Stimulated activated CD8-positive, alpha-beta memory T cell treated with anti-CD3 and anti-CD28 coated beads, Interleukin-4, amount 100 ng/mL, for 1 hour (primary cell): ENCODE results near the gene APOH.
A peak's percentile ranks its signal among the peaks of the same experiment; 100 is the strongest.

Source experiments
- DNase-seq, 2 donors: peaks; one replicate each; pipeline ENCODE4 v3.0.0-alpha.2; 2020; ENCODE audit warnings: low read depth in 2 of 2, low spot score in 1 of 2

APOH gene

DNA sequence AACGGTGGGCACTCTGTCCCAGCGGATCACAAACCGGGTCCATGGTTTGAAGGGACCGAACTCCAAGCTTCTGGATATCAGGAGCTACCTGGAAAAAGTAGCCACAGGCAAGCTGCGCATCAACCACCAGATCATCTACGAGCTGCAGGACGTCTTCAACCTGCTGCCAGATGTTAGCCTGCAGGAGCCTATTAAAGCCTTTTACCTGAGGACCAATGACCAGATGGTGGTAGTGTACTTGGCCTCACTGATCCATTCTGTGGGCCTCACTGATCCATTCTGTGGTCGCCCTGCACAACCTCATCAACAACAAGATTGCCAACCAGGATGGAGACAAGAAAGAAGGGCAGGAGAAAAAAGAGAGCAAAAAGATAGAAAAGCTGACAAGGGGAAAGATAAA, 31.0 kb downstream of the APOH start:
- DNase-seq, result no peak

DNA sequence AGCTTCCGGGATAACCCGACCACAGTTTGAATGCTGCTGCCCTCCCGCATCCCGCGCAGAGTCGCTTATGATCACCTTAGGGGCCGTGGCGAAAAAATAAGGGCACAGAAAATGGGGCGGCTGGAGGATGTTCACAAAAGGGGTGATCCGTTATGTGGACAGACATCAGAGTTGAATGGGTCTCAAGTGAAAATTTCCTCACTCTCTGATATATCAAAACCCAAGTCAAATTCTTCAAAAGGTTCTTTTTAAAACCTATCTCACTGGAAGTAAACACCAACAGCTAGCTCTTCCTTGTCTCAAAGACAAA, 36.9 kb downstream of the APOH start:
- no peak for DNase-seq

DNA sequence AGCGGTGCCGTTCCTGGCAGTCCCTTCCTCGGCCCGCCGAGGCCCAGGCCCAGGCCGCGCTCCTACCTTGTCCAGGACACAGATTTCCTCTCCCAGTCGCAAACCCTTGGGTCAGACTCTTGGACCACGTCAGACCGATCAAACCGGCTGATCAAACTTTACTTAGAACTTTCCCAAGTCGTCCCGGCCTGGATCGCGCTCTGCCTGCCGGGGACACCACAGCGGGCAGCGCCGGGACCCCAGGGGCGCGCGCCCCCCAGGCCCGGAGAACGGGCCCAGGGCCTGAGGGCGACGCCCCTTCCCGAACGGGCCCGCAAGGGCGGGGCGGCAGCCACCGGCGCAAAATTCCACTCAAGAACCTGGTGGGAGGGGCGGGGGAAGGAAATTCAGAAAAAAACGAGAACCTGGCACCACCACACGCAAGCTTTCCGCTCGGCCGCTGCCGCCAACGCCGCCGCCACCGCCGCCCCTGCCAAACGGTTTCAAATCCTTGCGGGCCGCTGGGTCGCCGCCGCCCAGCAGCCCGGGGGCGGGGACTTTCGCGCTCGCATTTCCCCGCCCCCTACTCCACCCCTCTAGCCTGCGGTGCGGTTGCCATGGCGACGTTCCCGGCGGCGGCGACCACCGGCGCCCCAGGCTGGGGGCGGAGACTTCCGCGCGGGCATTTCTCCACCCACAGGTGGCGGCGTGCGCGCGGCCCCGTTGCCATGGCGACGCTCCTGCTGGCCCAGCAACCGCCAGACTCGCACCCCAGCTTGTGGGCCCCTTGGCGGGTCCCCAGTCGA, 37.4 kb downstream of the APOH start, which contains the start of gene CEP112:
Gene CEP112, minus strand, starts transcription at position 541 of the 785 bp plus-strand sequence.
- peak; percentile 83 to 84 for DNase-seq

DNA sequence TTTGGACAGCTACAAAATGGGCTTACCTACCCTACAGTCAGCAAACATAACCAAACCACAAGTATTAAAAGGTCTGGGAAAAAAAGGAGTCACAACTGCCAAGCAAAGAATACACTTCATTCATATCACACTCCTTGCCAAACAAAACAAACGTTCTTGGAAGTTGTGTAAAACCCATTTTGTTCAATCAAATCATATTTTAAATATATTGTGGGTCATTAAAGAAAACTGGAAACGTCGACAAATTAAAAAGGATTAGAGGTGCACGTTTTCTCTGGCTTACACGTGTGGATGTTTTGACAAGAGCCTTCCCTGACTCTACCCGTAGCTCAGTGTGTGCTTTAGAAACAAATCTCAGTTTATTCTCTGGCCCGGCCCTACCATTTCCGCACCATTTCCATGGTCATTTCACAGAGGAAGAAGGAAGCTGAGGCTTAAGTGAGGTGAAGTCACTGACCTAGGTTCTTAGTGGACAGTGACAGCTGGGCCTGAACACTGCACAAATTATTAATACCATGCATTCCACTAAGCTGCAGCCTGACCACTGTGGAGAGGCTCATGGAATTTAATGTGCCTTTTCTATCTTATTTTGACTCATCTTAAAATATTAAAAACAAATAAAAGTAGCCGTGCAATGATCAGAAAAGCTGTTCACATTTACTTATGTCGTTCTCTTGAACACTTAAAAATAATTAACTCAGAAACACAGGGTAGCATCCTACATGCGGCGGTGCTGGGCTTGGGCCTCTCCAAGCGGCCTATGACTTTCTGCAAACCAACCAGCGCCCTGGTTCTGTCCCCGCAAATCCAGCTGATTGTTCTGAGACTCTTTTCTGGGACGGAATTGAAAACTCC, 38.2 kb downstream of the APOH start:
- no peak for DNase-seq

DNA sequence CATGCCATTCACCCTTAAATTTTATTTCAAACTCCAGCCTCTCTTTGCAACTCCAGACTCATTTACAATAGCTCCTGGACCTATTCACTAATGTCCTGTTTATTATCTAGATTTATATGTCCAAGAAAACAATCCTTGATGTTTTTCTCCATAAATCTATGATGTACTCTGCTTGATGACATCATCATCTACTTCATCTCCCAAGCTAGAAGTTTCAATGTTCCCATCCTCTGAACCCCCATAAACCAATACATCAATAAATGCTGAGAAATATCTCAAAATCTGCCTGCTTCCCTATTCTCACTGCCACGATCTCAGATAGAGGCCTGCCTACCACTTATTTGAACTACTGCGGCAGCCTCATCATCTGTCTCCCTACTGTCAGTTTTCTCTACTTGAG, 41.5 kb downstream of the APOH start:
- DNase-seq, result no peak

DNA sequence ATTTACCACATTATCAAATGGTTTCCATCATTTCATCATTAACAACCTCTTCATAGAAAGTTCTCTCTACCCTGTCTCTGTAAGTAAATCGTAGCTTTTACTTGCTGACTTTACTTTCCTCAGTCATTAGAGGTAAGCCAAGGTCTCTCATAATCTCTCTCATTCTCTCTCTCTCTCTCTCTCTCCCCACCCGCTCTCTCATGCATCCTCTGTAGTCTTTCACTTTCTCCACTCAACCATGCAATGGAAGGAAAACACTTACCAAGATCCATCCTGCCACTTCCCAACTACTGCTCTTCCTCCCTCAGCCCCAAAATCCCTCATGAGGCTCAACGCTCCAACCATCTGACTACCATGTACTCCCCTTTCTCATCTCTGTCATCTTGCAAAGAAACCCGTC, 43.4 kb downstream of the APOH start:
- no peak for DNase-seq

DNA sequence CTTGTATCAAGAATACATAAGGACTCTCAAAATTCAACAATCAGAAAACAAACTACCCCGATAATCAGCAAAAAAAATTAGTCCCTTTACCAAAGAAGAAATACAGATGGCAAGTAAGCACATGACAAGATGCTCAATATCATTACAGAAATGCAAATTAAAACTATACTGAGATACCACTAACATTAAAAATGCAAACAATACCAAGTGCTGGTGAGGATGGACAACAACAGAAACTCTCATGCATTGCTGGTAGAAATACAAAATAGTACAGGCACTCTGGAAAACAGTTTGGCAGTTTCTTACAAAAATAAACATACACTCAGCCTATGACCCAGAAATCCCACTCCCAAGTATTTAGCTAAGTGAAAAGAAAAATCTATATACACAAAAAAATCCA, 44.8 kb downstream of the APOH start:
- no peak for DNase-seq

DNA sequence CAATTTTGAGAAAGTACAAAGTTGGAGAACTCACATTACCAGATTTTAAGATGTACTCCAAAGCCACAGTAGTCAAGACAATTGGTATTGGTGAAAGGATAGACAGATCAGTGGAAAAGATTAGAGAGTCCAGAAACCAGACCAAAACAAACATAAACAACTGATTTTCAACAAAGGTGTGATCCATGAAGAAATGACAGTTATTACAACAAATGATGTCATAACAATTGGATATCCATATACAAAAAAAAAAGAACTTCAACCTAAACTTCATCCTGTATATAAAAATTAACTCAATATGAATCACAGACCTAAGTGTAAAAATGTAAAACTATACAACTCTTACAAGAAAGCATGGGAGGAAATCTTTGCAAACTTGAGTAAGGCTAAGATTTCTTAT, 45.7 kb downstream of the APOH start:
- DNase-seq, result no peak

DNA sequence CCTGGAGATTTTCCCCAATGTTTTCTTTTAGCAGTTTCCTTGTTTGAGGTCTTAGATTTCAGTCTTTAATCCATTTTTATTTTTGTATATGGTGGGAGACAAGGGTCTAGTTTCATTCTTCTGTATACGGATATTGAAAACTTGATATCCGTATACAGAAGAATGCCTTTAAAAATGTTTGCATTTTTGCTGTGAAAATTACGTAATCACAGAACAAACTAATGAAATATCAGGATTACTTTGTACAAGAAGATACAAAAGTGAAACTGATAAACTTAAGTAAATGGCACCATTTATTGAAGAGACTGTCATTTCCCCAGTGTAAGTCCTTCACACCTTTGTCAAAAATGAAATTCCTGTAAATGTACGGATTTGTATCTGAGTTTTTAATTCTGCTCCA, 50.6 kb downstream of the APOH start:
- no peak for DNase-seq

DNA sequence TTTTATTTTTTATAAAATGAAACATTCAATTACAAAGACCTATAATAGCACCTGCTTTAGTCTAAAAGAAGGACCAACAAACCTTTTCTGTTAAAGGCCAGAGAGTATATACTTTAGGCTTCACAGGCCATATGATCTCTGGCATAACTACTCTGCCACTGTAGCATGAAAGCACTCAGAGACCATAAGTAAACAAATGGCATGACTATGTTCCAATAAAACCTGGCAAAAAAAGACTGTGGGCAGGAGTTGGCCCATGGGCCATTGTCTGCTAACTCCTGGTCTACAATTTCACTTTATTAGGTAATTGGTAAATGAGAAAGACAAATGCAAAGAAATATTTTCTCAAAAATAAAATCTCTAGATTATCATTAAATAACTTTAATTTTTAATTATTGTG, 52.2 kb downstream of the APOH start:
- DNase-seq, result no peak

DNA sequence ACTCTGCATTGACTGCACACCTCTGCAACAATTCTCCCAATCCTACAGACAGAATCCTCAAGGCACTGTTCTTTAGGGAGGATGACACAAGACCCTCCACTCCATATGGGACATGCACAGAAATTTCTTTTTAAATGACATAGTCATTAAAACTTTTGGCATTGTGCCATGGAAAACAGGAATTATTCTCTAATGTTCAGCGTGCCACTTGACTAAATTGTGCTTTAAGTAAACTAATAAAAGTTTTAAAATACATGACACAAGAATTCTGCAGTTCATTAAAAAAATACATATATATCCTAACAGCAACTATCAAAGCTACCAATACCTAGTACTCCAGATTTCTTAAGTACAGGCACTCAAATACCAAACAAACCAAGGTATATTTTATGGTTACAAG, 53.3 kb downstream of the APOH start:
- no peak for DNase-seq

DNA sequence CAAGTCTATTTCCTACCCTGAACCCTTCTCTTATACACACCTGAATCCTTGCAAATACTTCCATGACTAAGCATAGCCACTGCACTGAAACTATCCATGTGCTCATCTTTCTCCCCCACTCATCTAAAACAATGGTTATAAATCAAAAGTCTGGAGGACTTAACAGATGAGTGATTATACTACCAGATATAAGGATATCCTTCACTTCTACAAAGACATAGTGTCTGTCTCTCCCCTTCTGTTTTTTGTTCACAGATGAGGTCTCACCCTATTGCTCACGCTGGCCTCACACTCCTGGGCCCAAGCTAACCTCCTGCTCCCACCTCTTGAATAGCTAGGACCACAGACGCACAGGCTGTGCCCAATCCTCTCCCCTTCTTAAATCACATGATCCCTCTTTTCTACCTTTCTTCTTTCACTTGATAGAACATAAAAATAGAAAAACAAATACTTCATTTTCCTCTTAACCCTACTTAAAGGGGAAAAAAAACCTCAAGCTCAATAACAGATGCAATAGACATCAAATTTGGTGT, 56.5 kb downstream of the APOH start:
- no peak for DNase-seq

DNA sequence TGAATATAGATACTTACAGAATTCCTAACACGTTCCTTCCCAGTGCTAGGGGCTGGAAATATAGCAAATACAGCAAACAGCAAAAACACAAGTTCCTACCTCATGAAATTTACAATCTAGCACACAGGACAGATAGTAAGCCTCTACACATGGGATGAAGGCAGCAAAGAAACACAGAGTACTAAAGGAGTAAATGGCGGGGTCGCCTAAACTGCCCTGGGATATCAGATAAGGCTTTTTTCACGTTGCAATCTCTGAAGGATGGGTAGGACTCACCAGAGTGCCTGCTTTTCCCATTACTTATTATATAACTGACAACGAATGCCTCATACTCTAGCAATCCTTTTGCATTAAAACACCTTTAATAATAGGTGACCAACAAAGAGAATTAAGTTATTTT, 57.1 kb downstream of the APOH start:
- no peak for DNase-seq

DNA sequence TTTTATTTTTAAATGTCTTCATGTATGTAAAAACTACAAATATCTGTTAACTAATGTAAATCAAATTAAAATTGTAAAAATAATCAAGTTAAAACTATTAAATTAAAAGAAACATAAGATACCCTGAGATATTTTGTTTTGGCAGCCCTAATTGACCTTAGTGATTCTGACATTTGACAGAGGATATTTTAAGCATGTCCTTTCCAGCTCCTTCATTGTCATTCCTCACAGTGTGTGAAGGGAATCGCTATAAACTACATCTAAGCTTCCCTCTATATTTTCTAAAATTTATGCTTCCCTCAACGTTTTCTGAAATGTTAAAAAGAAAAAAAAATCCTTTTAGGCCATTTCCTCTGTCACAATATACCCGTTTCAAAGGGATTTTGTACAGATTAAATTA, 57.5 kb downstream of the APOH start:
- no peak for DNase-seq

DNA sequence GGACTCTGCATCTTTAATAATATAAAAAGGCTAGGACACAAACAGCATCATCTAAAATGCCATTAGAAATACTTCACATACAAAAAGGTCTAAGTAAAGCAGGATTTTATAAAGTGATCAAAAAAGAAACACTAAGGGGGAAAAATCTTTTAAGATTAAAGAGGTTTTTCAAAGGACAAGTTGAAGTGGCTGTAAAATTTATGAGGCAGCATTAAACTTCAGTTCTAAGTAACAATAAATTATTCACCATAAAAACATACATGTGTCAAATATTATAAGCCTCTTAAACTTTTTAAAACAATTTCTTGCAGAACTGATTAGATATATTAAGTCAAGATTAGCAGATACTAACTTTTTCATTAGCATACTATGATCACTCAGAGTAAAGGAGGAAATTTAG, 58.0 kb downstream of the APOH start:
- DNase-seq, result no peak

DNA sequence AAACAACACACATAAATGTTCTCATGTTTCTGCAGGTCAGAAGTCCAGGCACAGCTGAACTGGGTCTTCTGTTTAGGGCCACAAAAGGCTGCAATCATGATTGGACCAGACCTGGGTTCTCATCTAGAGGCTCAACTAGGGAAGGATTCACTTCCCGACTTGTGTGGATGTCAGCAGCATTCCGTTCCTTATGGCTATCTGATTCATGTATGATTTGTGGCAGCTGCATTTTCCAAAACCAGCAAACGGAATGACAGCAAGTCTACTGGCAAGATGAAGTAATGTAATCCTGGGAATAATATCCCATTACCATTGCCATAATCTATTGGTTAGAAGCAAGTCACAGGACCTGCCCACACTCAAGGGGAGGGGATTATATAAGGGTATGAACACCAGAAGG, 59.4 kb downstream of the APOH start:
- no peak for DNase-seq

DNA sequence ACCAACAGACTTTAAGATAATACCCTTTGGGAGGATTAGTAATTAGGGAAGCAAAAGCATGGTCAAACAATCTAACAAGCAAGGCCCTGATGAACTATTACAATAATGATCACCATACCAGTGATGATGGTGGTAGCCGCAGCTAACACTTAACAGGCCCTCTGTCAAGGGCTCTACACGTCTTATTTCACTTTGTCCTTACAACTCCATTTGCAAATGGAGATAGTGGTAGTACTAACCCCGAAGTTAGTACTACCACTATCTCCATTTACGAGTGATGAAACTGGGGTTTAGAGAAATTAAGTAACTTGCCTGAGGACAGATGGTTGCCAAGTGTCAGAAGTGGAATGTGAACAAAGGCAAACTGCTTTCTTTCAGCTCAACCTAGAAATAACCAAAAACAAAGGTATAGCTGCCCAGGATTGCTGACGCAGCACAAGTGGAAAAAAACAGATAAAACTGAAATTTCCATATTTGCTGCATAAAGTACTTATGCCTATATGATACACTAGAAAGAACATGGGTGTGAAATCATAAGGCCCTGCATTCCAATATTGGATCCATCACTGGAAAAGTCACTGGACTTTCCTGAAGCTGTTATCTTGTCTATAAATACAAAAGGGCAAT, 61.9 kb downstream of the APOH start:
- no peak for DNase-seq

DNA sequence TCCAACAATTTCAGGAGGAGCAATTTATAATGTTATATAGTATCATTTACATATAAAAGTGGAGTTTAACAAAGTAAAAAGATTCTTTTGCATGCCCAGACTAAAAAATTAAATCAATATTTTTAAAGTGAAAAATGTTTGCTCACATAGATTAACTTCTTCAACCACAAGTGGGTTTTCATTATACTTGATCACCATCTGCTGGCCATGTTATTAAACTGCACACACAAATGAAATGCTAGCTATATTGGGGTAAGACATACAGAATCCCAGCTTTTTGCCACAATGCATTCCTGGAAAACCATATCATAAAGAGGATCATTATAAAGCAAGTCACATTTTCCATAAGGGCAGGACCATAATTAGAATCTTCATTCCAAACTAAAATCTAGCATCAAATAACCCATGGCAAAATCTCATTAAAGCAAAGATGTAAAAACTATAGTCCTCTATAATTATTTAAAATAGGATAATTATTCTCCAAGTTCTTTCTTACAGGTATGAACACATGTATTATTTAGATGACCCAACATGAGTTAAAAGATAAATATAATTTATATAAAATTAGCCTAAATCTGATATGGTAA, 63.6 kb downstream of the APOH start:
- DNase-seq, result no peak
